OCI-LY3 (cell line): ENCODE data around the gene MRAP.

ENCODE experiments used
- CTCF ChIP-seq: fragments of 200-600, 300-600 bp; sonication (generic); IDR thresholded peaks from 2 replicates; pipeline ENCODE4 v1.5.1; 2014; ENCODE audit warnings: antibody characterized with exemption, low read length, low read depth
- EZH2phosphoT487 ChIP-seq: fragments of 200-600 bp; shearing (Covaris generic); IDR thresholded peaks from 2 replicates; pipeline ENCODE4 v1.6.1; 2018; ENCODE audit warnings: antibody characterized with exemption, mixed run types, low read depth

- TF ChIP-seq CTCF = no peak
- no peak for TF ChIP-seq EZH2phosphoT487
These were observed 20.6 kb upstream of the MRAP start for GRCh38 chr21:32278103-32278502.
